ENCODE measurements around the gene CCR5.

The CCR5 gene

GRCh38 chr3:46359733-46360493 lies 10.8 kb upstream of the CCR5 start:
- no peak for FAIRE-seq

- FAIRE-seq: no peak
Observed at GRCh38 chr3:46360907-46361306, 9.8 kb upstream of the CCR5 start.

- FAIRE-seq: no peak
Observed at GRCh38 chr3:46361408-46362283, 9.1 kb upstream of the CCR5 start.

- FAIRE-seq: no peak
Observed at GRCh38 chr3:46365041-46365440, 5.7 kb upstream of the CCR5 start.

- FAIRE-seq: no peak
Observed at GRCh38 chr3:46365737-46366524, 4.8 kb upstream of the CCR5 start.

GRCh38 chr3:46367811-46368210 lies 2.9 kb upstream of the CCR5 start:
- no peak for FAIRE-seq

- FAIRE-seq: no peak
Observed at GRCh38 chr3:46368569-46368968, 2.2 kb upstream of the CCR5 start.

- no peak for FAIRE-seq
Observed at GRCh38 chr3:46369151-46369550, 1.6 kb upstream of the CCR5 start.

- no peak for FAIRE-seq
Observed at GRCh38 chr3:46369675-46370132, 1.0 kb upstream of the CCR5 start.

- FAIRE-seq: no peak
Observed at GRCh38 chr3:46371519-46372340, 984 bp downstream of the CCR5 start.

GRCh38 chr3:46372492-46373359 lies 2.0 kb downstream of the CCR5 start:
- no peak for FAIRE-seq

- FAIRE-seq: no peak
Observed at GRCh38 chr3:46374755-46375154, 4.0 kb downstream of the CCR5 start.

GRCh38 chr3:46375218-46375617 lies 4.5 kb downstream of the CCR5 start:
- no peak for FAIRE-seq

GRCh38 chr3:46375814-46376213 lies 5.1 kb downstream of the CCR5 start:
- no peak for FAIRE-seq

- no peak for FAIRE-seq
Observed at GRCh38 chr3:46378426-46378942, 7.7 kb downstream of the CCR5 start.

GRCh38 chr3:46380471-46381221 lies 9.9 kb downstream of the CCR5 start:
- no peak for FAIRE-seq

- no peak for FAIRE-seq
Observed at GRCh38 chr3:46381625-46382024, 10.9 kb downstream of the CCR5 start.

- no peak for FAIRE-seq
Observed at GRCh38 chr3:46383211-46383950, 12.6 kb downstream of the CCR5 start.

- no peak for FAIRE-seq
Observed at GRCh38 chr3:46383951-46384330, 13.2 kb downstream of the CCR5 start.
